DND-41 (cell line): Measurements from ENCODE around the gene OR7D4.
"Not testable (repeated sequence)": the region's sequence is repeated elsewhere in the genome, so short reads cannot be mapped to it uniquely, and the experiment has no call there.

ENCODE experiments used
- CTCF ChIP-seq: IDR thresholded peaks from 2 replicates; pipeline ENCODE4 v1.5.1; 2012; ENCODE audit warnings: borderline replicate concordance, low read length, moderate library complexity, mild to moderate bottlenecking; ENCODE audit not compliant: poor library complexity, severe bottlenecking; ENCODE audit errors: extremely low read depth
- EZH2 ChIP-seq: IDR thresholded peaks from 3 replicates; pipeline ENCODE4 v1.6.1; 2012; ENCODE audit warnings: borderline replicate concordance, low read depth, mild to moderate bottlenecking, moderate library complexity, low read length, inconsistent platforms; ENCODE audit not compliant: severe bottlenecking

- TF ChIP-seq EZH2, CTCF: not testable (repeated sequence)
Measured at GRCh38 chr19:9198044-9198443, 21.3 kb downstream of the OR7D4 start.
